ENCODE results near the gene CEP41. TPM values are rescaled to one million over a fixed set of nuclear protein-coding genes. Genes with fewer than 3 reads are reported as not detected.

Gene CEP41
- polyA plus RNA-seq, 2 of the 4 experiments (the other 2 are of a cell fraction), result 13.0 to 23.1 TPM

- ChIA-PET CTCF (no interaction called here), POLR2A (interaction anchor here (0.6 kb wide), 1 partner anchor 117 kb away, joined by 7 read pairs; no protein-coding TSS in a partner anchor)
- ATAC-seq (peak in 1 of 2 experiments; percentile 24; a peak in 1 of 6 replicates), FAIRE-seq (no peak), DNase-seq (ENCODE audit: low read depth in 1 of 2, low spot score in 1 of 2) (no peak)
- H3K4me1 ChIP-seq, result peaks cover 16% of the 10 kb centered on the region
- WGBS (ENCODE audit: missing lambda C conversion rate), result 66% methylated on average over 3 of the region's 3 CpGs
- no peaks in the 10 kb centered on the region for H3K9me3 ChIP-seq
- H3K27ac ChIP-seq, result no peak overlapping the region
- no peak for TF ChIP-seq ATOH8 (CRISPR knock-in tag; IDR thresholded peaks at IDR 0.05; ENCODE audit: low read depth)
- TF ChIP-seq CHD2 (IDR thresholded peaks at IDR 0.05; ENCODE audit: low read length, partially characterized antibody), result no peak
- no peak for TF ChIP-seq MAZ (IDR thresholded peaks at IDR 0.05; ENCODE audit: borderline replicate concordance, low read depth, low read length)
- TF ChIP-seq, protein P1, sequence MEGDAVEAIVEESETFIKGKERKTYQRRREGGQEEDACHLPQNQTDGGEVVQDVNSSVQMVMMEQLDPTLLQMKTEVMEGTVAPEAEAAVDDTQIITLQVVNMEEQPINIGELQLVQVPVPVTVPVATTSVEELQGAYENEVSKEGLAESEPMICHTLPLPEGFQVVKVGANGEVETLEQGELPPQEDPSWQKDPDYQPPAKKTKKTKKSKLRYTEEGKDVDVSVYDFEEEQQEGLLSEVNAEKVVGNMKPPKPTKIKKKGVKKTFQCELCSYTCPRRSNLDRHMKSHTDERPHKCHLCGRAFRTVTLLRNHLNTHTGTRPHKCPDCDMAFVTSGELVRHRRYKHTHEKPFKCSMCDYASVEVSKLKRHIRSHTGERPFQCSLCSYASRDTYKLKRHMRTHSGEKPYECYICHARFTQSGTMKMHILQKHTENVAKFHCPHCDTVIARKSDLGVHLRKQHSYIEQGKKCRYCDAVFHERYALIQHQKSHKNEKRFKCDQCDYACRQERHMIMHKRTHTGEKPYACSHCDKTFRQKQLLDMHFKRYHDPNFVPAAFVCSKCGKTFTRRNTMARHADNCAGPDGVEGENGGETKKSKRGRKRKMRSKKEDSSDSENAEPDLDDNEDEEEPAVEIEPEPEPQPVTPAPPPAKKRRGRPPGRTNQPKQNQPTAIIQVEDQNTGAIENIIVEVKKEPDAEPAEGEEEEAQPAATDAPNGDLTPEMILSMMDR (IDR thresholded peaks at IDR 0.05), result no peak
- TF ChIP-seq ESRRA (IDR thresholded peaks at IDR 0.05; ENCODE audit: borderline replicate concordance, low read length), result no peak
- no peak for TF ChIP-seq SMC3 (IDR thresholded peaks at IDR 0.05)
- no peak for TF ChIP-seq RAD21 (conservative IDR thresholded peaks at IDR 0.05 in 1 of 2, IDR thresholded peaks at IDR 0.05 in 1 of 2)
- TF ChIP-seq ZSCAN20 (CRISPR knock-in tag; IDR thresholded peaks at IDR 0.05), result no peak
- TF ChIP-seq MAX (IDR thresholded peaks at IDR 0.05), result no peak
- TF ChIP-seq SREBF2 (IDR thresholded peaks at IDR 0.05), result no peak
- TF ChIP-seq RCOR1 (IDR thresholded peaks at IDR 0.05; ENCODE audit: low read depth, low read length), result no peak
- no peak for TF ChIP-seq KDM1A (IDR thresholded peaks at IDR 0.05; ENCODE audit: low read depth)
- TF ChIP-seq, protein P2, sequence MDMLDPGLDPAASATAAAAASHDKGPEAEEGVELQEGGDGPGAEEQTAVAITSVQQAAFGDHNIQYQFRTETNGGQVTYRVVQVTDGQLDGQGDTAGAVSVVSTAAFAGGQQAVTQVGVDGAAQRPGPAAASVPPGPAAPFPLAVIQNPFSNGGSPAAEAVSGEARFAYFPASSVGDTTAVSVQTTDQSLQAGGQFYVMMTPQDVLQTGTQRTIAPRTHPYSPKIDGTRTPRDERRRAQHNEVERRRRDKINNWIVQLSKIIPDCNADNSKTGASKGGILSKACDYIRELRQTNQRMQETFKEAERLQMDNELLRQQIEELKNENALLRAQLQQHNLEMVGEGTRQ (IDR thresholded peaks at IDR 0.05), result no peak
- no peak for TF ChIP-seq HOXA7 (CRISPR knock-in tag; IDR thresholded peaks at IDR 0.05)
- no peak overlapping the region for H3K4me3 ChIP-seq
- H3K4me2 ChIP-seq, result no peak overlapping the region
Observed at GRCh38 chr7:130369831-130370550, 70.8 kb downstream of the CEP41 start.

- ATAC-seq (peak; percentile 45 to 66; a peak in 4 of 6 replicates), FAIRE-seq (no peak), DNase-seq (ENCODE audit: low read depth in 1 of 2, low spot score in 1 of 2) (peak in 1 of 2 experiments; percentile 22)
- H3K27ac ChIP-seq, result peak overlapping the region in 1 of 2 experiments; percentile 0; a peak in 1 of 6 replicates
- H3K4me2 ChIP-seq, result no peak overlapping the region
- no peak overlapping the region for H3K4me3 ChIP-seq
- peaks cover 17% of the 10 kb centered on the region for H3K4me1 ChIP-seq
- CTCF ChIA-PET, result interaction anchor here (0.6 kb wide), 1 partner anchor 62 kb away, joined by 3 read pairs; no protein-coding TSS in a partner anchor
- POLR2A ChIA-PET, result no interaction called here
- 54% methylated on average over 10 of the region's 10 CpGs for WGBS (ENCODE audit: missing lambda C conversion rate)
- H3K9me3 ChIP-seq, result no peaks in the 10 kb centered on the region
- TF ChIP-seq, protein P3, sequence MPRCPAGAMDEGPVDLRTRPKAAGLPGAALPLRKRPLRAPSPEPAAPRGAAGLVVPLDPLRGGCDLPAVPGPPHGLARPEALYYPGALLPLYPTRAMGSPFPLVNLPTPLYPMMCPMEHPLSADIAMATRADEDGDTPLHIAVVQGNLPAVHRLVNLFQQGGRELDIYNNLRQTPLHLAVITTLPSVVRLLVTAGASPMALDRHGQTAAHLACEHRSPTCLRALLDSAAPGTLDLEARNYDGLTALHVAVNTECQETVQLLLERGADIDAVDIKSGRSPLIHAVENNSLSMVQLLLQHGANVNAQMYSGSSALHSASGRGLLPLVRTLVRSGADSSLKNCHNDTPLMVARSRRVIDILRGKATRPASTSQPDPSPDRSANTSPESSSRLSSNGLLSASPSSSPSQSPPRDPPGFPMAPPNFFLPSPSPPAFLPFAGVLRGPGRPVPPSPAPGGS (IDR thresholded peaks at IDR 0.05), result no peak
- TF ChIP-seq FOSB (CRISPR knock-in tag; IDR thresholded peaks at IDR 0.05), result no peak
- no peak for TF ChIP-seq REST (IDR thresholded peaks at IDR 0.05)
- TF ChIP-seq JUNB (IDR thresholded peaks at IDR 0.05), result no peak
- no peak for TF ChIP-seq FOSL2 (IDR thresholded peaks at IDR 0.05)
- no peak for TF ChIP-seq FOSL2 (CRISPR knock-in tag; IDR thresholded peaks at IDR 0.05)
- no peak for TF ChIP-seq CHD4 (IDR thresholded peaks at IDR 0.05; ENCODE audit: borderline replicate concordance)
- no peak for TF ChIP-seq POLR2A (IDR thresholded peaks at IDR 0.05; ENCODE audit: low read length)
- no peak for TF ChIP-seq RARB (CRISPR knock-in tag; IDR thresholded peaks at IDR 0.05)
- no peak for TF ChIP-seq ZC3H11A (IDR thresholded peaks at IDR 0.05)
- no peak for TF ChIP-seq KDM5A (IDR thresholded peaks at IDR 0.05)
- no peak for TF ChIP-seq RCOR1 (IDR thresholded peaks at IDR 0.05; ENCODE audit: low read depth, low read length)
- TF ChIP-seq NPAS2 (CRISPR knock-in tag; IDR thresholded peaks at IDR 0.05; ENCODE audit: borderline replicate concordance), result no peak
Observed at GRCh38 chr7:130369110-130369711, 71.6 kb downstream of the CEP41 start.
